GM19438 (cell line): ENCODE measurements around the gene IGF2.

Experiments
- ATAC-seq: cut with Tn5 transposase; IDR thresholded peaks from one replicate; pipeline ENCODE4 v1.9.1; 2021; ENCODE audit warnings: low read depth; ENCODE audit not compliant: unreplicated experiment

Gene IGF2

DNA sequence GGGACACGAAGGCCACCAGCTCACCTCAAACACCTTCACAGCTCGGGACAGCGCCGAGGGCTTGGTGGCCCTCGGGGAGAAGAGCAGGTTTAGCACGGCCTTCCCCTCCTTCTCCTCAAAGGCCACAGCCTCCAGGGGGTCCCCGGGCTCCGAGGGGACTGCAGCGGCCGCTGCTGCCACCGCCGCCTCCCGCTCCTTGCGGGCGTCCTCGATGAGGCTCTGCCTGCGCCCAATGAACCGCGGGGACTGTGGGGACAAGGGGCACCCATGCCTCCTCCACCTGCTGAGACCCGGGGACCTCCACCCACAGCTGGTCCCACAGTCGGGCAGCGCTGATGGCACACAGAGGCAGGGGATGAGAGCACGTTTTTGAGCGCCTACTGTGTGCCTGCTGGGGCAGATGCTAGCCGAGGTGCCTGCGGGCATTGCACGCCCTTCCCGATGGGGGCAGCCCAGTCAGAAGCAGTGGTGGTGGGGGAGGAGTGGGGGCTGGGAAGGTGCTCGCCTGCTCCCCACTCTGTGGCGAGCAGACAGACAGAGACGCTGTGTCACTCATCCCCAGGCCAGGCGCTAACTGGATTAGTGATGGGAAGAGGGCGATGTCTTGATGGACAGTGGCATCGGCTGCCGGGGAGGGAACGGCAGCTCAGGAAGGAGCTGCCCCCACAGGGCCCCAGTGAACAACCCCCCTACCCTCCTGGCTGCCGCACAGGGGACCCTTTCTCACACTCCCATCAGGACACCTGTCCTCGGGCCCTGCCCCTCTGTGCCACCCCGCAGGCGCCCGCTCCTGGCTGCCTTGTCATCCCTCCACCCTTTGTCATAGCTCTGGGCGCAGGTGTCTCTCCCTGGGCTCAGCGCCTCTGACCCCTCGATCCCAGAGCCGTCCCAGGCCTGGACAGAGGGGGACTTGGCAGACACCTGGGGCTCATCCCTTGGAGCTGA is 30.7 kb upstream of the IGF2 start:
- ATAC-seq = no peak

DNA sequence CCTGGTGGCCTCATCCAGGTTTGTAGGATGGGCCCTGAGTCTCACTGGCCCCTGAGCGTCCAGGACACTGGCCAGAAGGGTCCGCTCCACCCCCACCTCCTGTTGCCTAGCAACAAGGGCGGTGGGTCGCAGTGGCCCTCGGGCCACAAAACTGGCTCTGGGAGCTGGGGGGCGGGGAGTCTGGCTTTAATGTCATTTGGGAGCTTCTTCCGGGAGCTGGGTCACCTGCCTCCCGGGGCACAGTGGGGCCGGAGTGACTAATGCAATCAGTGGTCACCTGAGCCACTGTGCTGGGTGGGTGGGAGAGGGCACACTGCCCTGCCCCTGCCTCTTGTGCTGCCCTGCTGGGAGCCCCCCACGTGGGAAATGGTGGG is 29.8 kb upstream of the IGF2 start:
- no peak for ATAC-seq

DNA sequence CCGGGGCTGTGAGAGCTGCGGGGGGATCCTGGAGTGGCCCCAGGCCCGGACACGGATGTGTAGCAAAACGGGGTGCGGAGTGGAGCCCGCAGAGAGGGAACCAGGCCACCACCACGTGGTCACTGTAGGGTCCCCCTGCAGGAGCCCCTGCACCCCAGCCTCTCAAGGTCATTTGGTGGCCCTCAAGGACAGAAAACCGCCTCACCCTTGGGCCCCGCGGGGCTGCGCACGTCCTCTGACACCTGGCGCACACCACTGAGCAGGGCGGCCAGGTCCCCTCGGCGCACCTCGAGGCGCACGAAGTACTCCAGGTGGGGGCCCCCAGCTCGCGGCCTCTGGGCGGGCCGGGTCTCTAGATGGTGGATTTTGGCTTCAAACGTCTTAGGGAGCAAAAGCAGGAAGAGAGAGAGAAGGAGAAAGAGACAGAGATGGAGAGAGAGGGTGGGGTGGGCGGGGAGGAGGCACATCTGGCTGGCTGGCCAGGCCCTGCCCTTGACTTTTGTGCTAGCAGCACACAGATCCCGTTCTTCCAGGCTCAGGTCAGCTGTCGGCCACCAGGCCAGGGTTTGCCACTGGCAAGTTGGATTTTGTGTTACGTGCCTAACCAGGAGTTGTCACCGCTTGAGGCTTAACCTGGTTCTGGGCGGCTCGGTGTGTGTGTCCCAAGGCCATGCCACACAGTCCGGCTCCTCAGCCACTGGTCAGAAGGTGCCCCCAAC is 29.3 kb upstream of the IGF2 start:
- ATAC-seq = no peak

GRCh38 chr11:2167141-2168045 is 28.2 kb upstream of the IGF2 start:
- ATAC-seq = no peak

GRCh38 chr11:2166091-2166851 is 27.1 kb upstream of the IGF2 start:
- no peak for ATAC-seq

DNA sequence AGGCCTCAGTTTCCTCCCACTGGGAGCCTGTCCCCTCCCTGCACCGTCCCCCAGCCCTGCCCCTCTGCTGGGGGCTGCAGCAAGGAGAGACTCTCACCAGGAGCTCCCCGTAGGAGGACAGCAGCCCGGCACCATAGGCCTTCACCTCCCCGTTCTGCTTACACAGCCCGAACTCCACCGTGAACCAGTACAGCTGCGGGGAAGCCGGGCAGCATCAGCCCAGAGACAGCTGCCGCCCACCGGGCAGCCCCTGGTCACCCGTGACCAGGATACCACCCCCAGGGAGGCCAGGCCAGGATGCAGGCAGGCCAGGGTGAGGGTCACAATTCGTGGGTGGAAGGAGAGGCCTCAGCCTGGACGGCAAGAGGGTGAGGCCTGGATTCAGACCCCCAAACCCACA is 26.4 kb upstream of the IGF2 start:
- no peak for ATAC-seq

DNA sequence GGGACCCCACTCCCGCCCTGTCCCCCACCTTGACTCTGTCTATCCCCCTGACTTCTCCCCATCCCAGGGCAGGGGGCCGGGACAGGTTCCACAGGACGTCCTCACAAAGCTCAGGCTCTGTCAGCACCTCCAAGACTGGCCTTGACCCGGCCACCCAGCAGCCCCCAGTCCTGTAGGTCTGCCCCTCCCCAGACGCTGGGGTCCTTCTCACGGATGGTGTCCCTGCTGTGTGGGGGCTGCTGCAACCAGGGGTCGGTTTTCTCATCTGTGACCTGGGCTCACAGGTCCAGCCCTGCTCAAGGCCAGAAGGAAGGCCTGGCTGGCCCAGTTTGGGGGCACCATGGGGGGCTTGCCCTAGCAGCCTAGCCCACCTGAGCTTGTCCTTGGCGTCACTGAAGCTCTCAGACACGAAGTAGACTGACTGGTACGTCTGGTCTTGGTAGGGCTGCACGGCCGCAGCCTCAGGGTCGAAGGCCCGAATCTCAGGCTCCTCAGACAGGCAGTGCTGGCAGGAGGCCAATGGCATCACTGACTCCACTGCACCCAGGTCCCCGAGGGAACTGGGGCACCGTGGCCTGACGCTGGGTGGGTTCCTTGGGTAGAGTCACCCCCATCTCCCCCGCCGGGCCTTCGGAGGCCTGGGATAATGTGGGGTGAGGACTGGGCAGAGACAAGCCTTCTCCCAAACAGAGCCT is 25.8 kb upstream of the IGF2 start:
- no peak for ATAC-seq

GRCh38 chr11:2164081-2164480 is 24.9 kb upstream of the IGF2 start:
- no peak for ATAC-seq

GRCh38 chr11:2163428-2163978 is 24.3 kb upstream of the IGF2 start:
- no peak for ATAC-seq

- no peak for ATAC-seq
These were observed 21.6 kb upstream of the IGF2 start, which contains the start of gene INS for GRCh38 chr11:2160736-2161259. TSS of gene INS (minus strand) at chr11:2161209. CDS start at chr11:2160971, 238 bp downstream.

DNA sequence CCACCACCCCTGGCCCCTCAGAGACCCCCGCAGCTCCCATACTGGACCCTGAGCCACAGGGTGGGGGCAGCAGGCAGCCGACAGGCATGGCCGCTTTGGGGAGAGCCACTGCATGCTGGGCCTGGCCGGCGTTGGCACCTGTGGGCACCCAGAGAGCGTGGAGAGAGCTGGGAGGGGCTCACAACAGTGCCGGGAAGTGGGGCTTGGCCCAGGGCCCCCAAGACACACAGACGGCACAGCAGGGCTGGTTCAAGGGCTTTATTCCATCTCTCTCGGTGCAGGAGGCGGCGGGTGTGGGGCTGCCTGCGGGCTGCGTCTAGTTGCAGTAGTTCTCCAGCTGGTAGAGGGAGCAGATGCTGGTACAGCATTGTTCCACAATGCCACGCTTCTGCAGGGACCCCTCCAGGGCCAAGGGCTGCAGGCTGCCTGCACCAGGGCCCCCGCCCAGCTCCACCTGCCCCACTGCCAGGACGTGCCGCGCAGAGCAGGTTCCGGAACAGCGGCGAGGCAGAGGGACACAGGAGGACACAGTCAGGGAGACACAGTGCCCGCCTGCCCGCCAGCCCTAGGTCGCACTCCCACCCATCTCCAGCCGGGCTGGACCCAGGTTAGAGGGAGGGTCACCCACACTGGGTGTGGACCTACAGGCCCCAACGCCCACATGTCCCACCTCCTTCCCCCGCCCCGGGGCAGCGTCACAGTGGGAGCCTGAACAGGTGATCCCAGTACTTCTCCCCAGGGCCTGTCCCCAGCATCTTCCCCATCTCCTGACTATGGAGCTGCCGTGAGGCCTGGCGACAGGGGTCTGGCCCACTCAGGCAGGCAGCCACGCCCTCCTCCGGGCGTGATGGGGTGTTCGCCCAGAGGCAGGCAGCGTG is 20.6 kb upstream of the IGF2 start:
- ATAC-seq = no peak

DNA sequence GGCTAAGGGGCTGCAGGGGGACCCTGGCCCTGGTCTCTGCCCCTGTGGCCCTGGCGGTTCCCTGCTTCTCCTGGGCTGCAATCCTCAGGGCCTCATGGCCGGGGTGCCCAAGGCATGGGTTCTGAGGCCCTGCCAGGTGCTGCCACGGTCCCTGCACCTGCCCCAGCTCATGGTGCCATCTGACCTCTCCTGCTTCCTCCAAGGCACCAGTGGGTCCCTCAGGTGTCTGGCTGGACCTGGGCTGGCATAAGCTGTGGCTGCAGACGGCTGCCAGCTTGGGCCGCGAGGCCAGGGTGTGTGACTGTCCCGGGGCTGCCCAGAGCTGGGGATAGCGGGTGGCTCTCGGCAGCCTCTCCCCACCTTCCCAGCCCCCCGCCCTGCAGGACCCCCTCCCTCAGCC is 19.8 kb upstream of the IGF2 start:
- ATAC-seq = no peak

GRCh38 chr11:2158296-2158737 is 19.1 kb upstream of the IGF2 start:
- ATAC-seq = no peak

DNA sequence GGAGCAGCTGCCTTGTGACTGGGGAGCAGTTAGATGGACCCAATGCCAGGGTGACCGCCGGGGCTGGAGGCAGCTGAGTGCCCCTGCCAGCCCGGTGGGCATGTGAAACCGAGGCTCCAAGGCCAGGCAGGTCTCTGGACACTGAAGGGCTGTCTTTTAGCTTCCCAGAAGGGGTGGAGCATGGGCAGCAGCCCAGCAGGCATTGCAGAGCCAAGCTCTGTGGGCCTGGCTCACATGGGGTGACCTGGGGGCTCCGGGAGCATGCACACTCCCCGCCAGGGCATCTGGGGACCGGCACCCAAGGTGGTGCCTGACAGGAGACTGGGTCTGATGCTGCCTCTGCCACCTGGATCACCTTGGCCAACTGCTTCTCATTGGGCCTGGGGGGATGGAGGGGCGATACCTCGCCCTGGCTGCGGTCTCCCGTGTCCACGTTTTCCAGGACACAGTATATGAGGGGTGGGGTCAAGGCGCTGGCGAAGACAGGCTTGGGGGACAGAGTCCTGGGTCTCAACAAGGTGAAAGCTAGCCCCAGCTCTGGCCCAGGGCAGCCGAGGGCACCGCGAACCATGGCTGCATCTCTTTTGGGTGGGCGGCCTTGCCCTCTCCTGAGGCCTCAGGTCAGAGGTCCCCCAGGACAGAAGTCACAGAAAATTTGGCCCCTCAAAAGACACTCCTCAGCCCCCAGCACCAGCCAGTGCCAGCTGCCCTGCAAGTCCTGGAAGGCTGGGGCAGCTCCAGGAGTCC is 18.3 kb upstream of the IGF2 start:
- ATAC-seq = no peak

DNA sequence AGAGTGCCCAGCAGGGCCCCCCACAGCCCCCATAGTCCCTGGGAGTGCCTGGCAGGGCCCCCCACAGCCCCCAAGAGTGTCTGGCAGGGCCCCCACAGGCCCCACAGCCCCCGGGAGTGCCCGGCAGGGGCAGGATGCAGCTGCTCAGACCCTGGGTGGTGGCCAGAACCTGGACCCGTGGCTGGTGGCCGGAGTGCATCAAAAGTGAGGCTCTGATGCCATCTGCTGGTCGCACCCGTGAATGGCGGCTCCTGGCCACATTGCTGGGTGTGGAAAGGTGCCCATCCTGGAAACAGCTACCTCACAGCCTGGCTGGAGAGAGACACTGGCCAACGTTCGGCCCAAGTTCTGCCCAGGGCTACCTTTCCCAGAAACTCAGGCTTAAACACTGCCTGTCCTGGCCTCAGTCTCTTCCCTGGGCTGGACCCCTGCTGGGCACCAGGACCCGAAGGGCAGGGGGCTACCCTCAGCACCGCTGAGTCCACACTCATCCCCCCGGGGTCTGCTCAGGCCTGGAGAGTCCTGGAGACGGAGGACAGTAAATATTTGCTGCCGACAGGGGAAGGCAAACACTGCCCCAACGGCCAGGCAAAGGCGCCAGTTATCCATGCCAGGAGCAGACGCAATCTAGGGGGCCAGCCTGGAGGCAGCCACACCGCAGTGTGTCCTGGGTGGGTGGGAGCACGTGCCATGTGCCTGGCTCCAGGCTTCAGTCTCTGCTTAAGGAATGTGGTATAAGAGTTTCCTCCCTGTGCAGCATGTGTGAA is 17.4 kb upstream of the IGF2 start:
- no peak for ATAC-seq

GRCh38 chr11:2155511-2155910 is 16.3 kb upstream of the IGF2 start:
- ATAC-seq = no peak
